ENCODE results near the gene NLK.

DNA sequence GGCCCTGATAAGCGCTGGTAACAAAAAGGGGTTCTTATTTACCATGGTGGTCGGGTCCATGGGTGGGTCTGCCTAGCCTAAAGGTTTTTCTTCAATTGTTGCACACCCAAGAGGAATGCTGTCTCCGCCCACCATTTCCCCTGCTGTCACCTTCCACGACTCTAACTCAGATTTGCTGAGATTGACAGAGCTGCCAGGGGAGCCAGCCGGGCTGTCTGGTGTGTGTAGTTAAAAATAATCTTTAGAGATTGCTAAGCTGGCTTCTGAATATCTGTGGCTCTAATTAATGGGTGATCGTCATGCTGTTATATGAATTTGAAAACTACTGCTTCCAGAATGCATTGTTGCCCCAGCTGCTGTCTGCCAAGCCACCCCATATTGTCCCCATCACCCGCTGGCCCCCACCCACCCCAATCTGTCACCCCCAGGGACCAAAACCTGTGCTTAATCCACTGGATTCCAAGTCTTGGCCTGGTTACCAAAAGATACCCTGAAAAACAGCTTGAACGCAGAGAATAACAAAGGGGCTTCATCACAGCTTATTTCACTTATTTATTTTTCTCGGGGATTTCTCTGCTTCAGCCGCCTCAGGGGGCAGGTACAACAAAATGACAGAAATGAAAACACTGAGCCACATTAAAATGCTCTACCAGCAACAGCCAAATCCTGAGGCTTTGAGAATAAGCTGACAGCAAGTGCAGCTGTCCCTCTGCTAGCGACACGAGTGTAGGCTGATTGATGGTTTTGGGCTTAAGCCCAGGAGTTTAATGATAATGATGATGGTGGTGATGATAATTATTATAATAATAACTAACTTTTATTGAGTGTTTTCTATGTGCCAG, 46.1 kb upstream of the NLK start:
- TF ChIP-seq, protein P1, sequence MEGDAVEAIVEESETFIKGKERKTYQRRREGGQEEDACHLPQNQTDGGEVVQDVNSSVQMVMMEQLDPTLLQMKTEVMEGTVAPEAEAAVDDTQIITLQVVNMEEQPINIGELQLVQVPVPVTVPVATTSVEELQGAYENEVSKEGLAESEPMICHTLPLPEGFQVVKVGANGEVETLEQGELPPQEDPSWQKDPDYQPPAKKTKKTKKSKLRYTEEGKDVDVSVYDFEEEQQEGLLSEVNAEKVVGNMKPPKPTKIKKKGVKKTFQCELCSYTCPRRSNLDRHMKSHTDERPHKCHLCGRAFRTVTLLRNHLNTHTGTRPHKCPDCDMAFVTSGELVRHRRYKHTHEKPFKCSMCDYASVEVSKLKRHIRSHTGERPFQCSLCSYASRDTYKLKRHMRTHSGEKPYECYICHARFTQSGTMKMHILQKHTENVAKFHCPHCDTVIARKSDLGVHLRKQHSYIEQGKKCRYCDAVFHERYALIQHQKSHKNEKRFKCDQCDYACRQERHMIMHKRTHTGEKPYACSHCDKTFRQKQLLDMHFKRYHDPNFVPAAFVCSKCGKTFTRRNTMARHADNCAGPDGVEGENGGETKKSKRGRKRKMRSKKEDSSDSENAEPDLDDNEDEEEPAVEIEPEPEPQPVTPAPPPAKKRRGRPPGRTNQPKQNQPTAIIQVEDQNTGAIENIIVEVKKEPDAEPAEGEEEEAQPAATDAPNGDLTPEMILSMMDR (IDR thresholded peaks at IDR 0.05): no peak
- no peak for TF ChIP-seq EZH2 (IDR thresholded peaks at IDR 0.05; ENCODE audit: borderline replicate concordance, insufficient read depth, low read depth, low read length, poor library complexity, severe bottlenecking)

Measured in B cell (primary cell).